Fibroblast of lung (primary cell): ENCODE results near the gene PIGM. TPM values are rescaled to one million over a fixed set of nuclear protein-coding genes. Genes with fewer than 3 reads are reported as not detected.

ENCODE experiments used
- DNase-seq, 2 donors: peaks; one replicate each; pipeline versions ENCODE4 v3.0.0 to v3.0.0-alpha.2; 2010; ENCODE audit warnings: low read depth in 2 of 2
- H2AFZ ChIP-seq: 2 replicates; pipeline ENCODE4 v1.5.1; 2012; ENCODE audit warnings: low read length, control low read depth, inconsistent platforms
- H3K27ac ChIP-seq: 2 replicates; pipeline ENCODE4 v1.5.1; 2011; ENCODE audit warnings: low read length, control low read depth; ENCODE audit not compliant: insufficient read depth
- H3K27me3 ChIP-seq: 2 replicates; pipeline ENCODE4 v1.5.1; 2011; ENCODE audit warnings: mild to moderate bottlenecking, low read length; ENCODE audit not compliant: control insufficient read depth, insufficient read depth
- H3K36me3 ChIP-seq: 2 replicates; pipeline ENCODE4 v1.5.1; 2011; ENCODE audit warnings: low read length; ENCODE audit not compliant: control insufficient read depth, insufficient read depth
- H3K4me1 ChIP-seq: 2 replicates; pipeline ENCODE4 v1.5.1; 2011; ENCODE audit warnings: low read length; ENCODE audit not compliant: control insufficient read depth, insufficient read depth; ENCODE audit errors: extremely low read depth
- H3K4me2 ChIP-seq: 2 replicates; pipeline ENCODE4 v1.5.1; 2011; ENCODE audit warnings: low read length, control low read depth; ENCODE audit not compliant: insufficient read depth; ENCODE audit errors: extremely low read depth
- H3K4me3 ChIP-seq, 4 experiments: fragments of 200-600 bp in 1 of 4; sonication (generic) in 1 of 4; replicated peaks in 1 of 4; 2 replicates each; pipeline ENCODE4 v1.5.1; 2011 to 2016; ENCODE audit warnings: low read length in 4 of 4, low read depth in 3 of 4, mild to moderate bottlenecking in 3 of 4, control low read depth in 2 of 4, inconsistent platforms in 1 of 4, mixed read lengths in 1 of 4; ENCODE audit not compliant: insufficient read depth in 1 of 4; ENCODE audit errors: control extremely low read depth in 1 of 4
- H3K79me2 ChIP-seq: 2 replicates; pipeline ENCODE4 v1.5.1; 2012; ENCODE audit warnings: mild to moderate bottlenecking, low read length, inconsistent platforms; ENCODE audit not compliant: control insufficient read depth, insufficient read depth
- H3K9ac ChIP-seq: 2 replicates; pipeline ENCODE4 v1.5.1; 2011; ENCODE audit warnings: mild to moderate bottlenecking, low read length, control low read depth; ENCODE audit not compliant: insufficient read depth
- H3K9me3 ChIP-seq: 2 replicates; pipeline ENCODE4 v1.5.1; 2012; ENCODE audit warnings: low read depth, low read length; ENCODE audit not compliant: control insufficient read depth, insufficient read depth
- H4K20me1 ChIP-seq: 2 replicates; pipeline ENCODE4 v1.5.1; 2011; ENCODE audit warnings: low read length; ENCODE audit not compliant: control insufficient read depth, insufficient read depth; ENCODE audit errors: extremely low read depth
- CTCF ChIP-seq, 2 donors: IDR thresholded peaks in 1 of 2; conservative IDR thresholded peaks in 1 of 2; 1 replicate in 1 of 2; 2 replicates in 1 of 2; pipeline ENCODE4 v1.5.1; 2011 to 2012; ENCODE audit warnings: low read length in 2 of 2, control low read depth in 1 of 2, inconsistent platforms in 1 of 2, low read depth in 1 of 2, mild to moderate bottlenecking in 1 of 2
- EZH2 ChIP-seq: IDR thresholded peaks from 2 replicates; pipeline ENCODE4 v1.5.1; 2012; ENCODE audit warnings: low read length, control low read depth, mild to moderate bottlenecking; ENCODE audit errors: missing control alignments
- polyA plus RNA-seq, 2 donors: library from polyadenylated mRNA; depleted of rRNA in 1 of 2; stranded (reverse) in 1 of 2; unstranded in 1 of 2; fragments of >200 nt; gene quantifications; 2 replicates each; pipeline ENCODE4 v1.2.1, GENCODE V29; 2011 to 2012; ENCODE audit warnings: missing spikeins in 1 of 2
- total RNA-seq: library from RNA; depleted of rRNA; stranded (reverse); fragments of >200 nt; gene quantifications from 2 replicates; pipeline ENCODE4 v1.2.1, GENCODE V29; 2014

PIGM gene
- total and polyA plus RNA-seq, 2 donors (not counting 1 experiment from before 2014, with no cell fraction given) = 4.5 to 6.7 TPM

DNA sequence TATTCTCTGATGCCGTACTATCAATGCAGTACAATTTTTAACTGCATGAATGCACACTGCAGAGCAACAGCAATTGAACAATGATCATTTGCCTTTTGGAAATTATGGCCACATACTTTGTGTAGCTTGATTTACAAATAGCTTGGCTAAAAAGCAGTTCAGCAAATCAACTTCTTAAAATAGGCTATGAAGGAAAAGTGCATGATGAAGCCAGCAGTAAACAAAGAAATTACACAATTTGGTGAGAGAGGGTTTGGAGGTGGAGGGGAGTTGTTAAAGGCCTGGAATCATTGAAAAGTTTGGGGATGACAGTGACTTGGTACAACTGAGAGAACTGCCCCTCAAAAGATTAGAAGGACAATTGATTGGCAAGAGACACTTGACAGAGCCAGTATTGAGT lies 6.5 kb downstream of the PIGM start:
- H3K4me3 ChIP-seq = no peak overlapping the region
- no peaks in the 10 kb centered on the region for H4K20me1 ChIP-seq
- no peaks in the 10 kb centered on the region for H3K4me1 ChIP-seq
- H3K9ac ChIP-seq = no peak overlapping the region
- H2AFZ ChIP-seq = no peak overlapping the region
- H3K79me2 ChIP-seq = no peaks in the 10 kb centered on the region
- H3K27me3 ChIP-seq = no peaks in the 10 kb centered on the region
- TF ChIP-seq EZH2 (no peak), CTCF (conservative IDR thresholded peaks at IDR 0.05 in 1 of 2, IDR thresholded peaks at IDR 0.05 in 1 of 2; ENCODE audit: low read depth in 1 of 2, low read length in 2 of 2) (no peak)
- no peak overlapping the region for H3K4me2 ChIP-seq
- H3K36me3 ChIP-seq = no peaks in the 10 kb centered on the region
- DNase-seq = no peak
- H3K9me3 ChIP-seq = no peaks in the 10 kb centered on the region
- no peak overlapping the region for H3K27ac ChIP-seq

- Histone ChIP-seq H3K4me1 (no peaks in the 10 kb centered on the region), H3K79me2 (no peaks in the 10 kb centered on the region), H4K20me1 (no peaks in the 10 kb centered on the region), H2AFZ (no peak overlapping the region), H3K9ac (no peak overlapping the region), H3K4me3 (no peak overlapping the region), H3K27ac (no peak overlapping the region), H3K36me3 (no peaks in the 10 kb centered on the region), H3K27me3 (no peaks in the 10 kb centered on the region), H3K4me2 (no peak overlapping the region), H3K9me3 (no peaks in the 10 kb centered on the region)
- DNase-seq = no peak
- TF ChIP-seq CTCF (conservative IDR thresholded peaks at IDR 0.05 in 1 of 2, IDR thresholded peaks at IDR 0.05 in 1 of 2; ENCODE audit: low read depth in 1 of 2, low read length in 2 of 2) = no peak
- no peak for TF ChIP-seq EZH2
Measured at GRCh38 chr1:160024195-160024905, 7.4 kb downstream of the PIGM start.

GRCh38 chr1:160022330-160023310 lies 9.2 kb downstream of the PIGM start:
- no peak for DNase-seq
- Histone ChIP-seq H2AFZ (no peak overlapping the region), H3K4me1 (no peaks in the 10 kb centered on the region)

More at GRCh38 chr1:160022330-160023310, 9.2 kb downstream of the PIGM start:
- H3K4me3 ChIP-seq = no peak overlapping the region
- no peaks in the 10 kb centered on the region for H3K9me3 ChIP-seq
- no peaks in the 10 kb centered on the region for H3K79me2 ChIP-seq
- H3K36me3 ChIP-seq = no peaks in the 10 kb centered on the region
- no peaks in the 10 kb centered on the region for H3K27me3 ChIP-seq
- no peak overlapping the region for H3K4me2 ChIP-seq
- no peak overlapping the region for H3K27ac ChIP-seq
- H3K9ac ChIP-seq = no peak overlapping the region
- TF ChIP-seq CTCF (conservative IDR thresholded peaks at IDR 0.05 in 1 of 2, IDR thresholded peaks at IDR 0.05 in 1 of 2; ENCODE audit: low read depth in 1 of 2, low read length in 2 of 2) = no peak
- no peak for TF ChIP-seq EZH2
- no peaks in the 10 kb centered on the region for H4K20me1 ChIP-seq
